ENCODE results near the gene HBP1. TPM values are rescaled to one million over a fixed set of nuclear protein-coding genes. Genes with fewer than 3 reads are reported as not detected.

HBP1 gene
- total and polyA plus RNA-seq, 2 experiments from 2014 or later = 36.0 to 52.8 TPM

DNA sequence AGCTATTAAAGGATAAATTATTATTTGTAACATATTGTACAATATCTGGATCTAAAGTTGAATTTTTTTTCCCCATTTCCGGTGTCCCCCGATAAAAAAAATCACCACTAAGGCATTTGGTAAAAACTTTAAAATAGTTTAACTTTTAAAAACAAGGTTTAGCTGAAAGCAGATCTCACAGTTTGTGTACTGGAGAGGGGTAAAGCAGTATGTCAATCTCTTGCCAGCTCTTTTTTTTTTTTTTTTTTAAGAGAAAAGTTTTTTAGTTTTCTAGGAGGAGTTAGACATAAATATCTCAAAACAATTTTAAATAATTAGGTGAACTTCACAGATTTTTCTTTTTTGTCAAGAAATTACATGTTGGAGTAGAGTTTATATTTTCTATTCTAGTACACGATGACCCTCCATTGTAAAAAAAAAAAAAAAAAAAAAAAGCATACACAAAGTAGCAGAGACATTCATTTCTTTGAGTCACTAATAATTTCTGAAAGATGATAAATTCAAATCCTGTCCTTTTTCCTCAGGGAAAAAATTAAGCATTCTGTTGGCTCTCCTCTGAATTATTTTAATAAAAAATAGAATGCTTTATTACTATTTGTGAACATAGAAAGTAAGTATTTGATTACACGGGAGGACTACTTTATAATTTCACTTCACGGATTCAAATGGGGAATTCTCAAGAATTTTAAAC lies 1.9 kb upstream of the HBP1 start:
- no peaks in the 10 kb centered on the region for H3K36me3 Mint-ChIP-seq (ENCODE audit: low read depth)

DNA sequence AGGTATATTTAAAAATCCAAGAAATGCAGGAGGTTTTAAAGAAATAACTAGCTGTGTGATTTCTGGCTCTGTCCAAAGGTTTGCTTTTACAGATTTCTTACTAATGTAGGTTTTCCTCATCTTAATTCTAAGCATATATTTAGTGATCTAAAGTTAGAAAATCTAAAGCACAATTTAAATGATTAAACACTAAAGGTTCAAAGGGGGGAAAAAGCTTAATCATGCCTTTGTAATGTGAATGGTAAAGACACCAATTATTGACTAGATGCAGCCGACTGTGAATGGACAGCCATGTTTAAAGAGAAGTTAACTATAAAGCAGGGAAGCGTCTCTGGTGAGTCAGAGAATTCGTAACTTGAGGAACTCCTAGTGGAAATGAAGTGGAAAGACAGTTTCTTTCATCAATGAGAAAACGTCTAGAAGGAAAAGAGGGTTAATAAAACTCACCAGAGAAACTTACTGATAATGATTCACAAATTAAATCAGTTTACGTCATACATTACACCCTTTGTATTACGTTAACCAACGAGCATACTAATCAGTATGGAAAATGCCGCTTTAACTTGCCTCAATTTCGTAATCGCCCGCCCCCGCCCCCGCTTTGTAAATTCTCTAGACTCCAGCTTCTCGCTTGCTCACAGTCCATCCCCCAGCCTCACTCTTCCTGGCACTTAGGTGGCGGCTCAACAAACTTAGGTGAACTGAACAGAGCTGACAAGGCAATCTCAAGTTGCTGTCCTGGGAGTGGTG lies 1.1 kb upstream of the HBP1 start:
- peak overlapping the region; percentile 56 for H3K4me2 ChIP-seq
- H4K20me1 ChIP-seq (replicated peaks; ENCODE audit: insufficient read depth) = no peaks in the 10 kb centered on the region
- peak; percentile 5 for ATAC-seq
- no peaks in the 10 kb centered on the region for H3K36me3 ChIP-seq (ENCODE audit: insufficient read depth)
- peak overlapping the region; percentile 98 for H3K27ac Mint-ChIP-seq
- H3K27ac ChIP-seq (ENCODE audit: low read depth) = peak overlapping the region; percentile 96
- no peak for TF ChIP-seq EZH2 (IDR thresholded peaks at IDR 0.05; ENCODE audit: low read depth, unreplicated experiment)
- TF ChIP-seq CREB1 (CRISPR knock-in tag; IDR thresholded peaks at IDR 0.05; ENCODE audit: low read depth) = peak; percentile 62; the same call in 1 of the 2 replicates
- TF ChIP-seq, protein P1, sequence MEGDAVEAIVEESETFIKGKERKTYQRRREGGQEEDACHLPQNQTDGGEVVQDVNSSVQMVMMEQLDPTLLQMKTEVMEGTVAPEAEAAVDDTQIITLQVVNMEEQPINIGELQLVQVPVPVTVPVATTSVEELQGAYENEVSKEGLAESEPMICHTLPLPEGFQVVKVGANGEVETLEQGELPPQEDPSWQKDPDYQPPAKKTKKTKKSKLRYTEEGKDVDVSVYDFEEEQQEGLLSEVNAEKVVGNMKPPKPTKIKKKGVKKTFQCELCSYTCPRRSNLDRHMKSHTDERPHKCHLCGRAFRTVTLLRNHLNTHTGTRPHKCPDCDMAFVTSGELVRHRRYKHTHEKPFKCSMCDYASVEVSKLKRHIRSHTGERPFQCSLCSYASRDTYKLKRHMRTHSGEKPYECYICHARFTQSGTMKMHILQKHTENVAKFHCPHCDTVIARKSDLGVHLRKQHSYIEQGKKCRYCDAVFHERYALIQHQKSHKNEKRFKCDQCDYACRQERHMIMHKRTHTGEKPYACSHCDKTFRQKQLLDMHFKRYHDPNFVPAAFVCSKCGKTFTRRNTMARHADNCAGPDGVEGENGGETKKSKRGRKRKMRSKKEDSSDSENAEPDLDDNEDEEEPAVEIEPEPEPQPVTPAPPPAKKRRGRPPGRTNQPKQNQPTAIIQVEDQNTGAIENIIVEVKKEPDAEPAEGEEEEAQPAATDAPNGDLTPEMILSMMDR (conservative IDR thresholded peaks at IDR 0.05; ENCODE audit: low read depth in 2 of 2) = peak; percentile 31 to 41
- no peaks in the 10 kb centered on the region for H3K27me3 ChIP-seq (ENCODE audit: insufficient read depth)
- H3F3A ChIP-seq (replicated peaks; ENCODE audit: low read depth) = no peaks in the 10 kb centered on the region
- peaks cover 8% of the 10 kb centered on the region for H3K27me3 Mint-ChIP-seq (ENCODE audit: insufficient read depth, low read depth, poor library complexity)
- peak overlapping the region; percentile 86 for H3K4me3 Mint-ChIP-seq
- peaks cover 25% of the 10 kb centered on the region for H3K79me2 ChIP-seq (replicated peaks; ENCODE audit: insufficient read depth)
- no peaks in the 10 kb centered on the region for H3K9me3 Mint-ChIP-seq
- H3K36me3 Mint-ChIP-seq (ENCODE audit: low read depth) = peaks cover under 1% of the 10 kb centered on the region; the same call in 2 of the 3 replicates
- H3K4me3 ChIP-seq = peak overlapping the region; percentile 58
- no peaks in the 10 kb centered on the region for H3K9me2 ChIP-seq (ENCODE audit: insufficient read depth)
- H2AFZ ChIP-seq = 0 out of 2 replicates have a peak overlapping the region, but pooled peaks have one; percentile 1
- DNase-seq (ENCODE audit: low spot score) = peak; percentile 78
- H3K4me1 ChIP-seq (ENCODE audit: insufficient read depth) = peaks cover 7% of the 10 kb centered on the region
- H3K4me1 Mint-ChIP-seq = peaks cover 19% of the 10 kb centered on the region; the same call in 2 of the 3 replicates

More for the DNA sequence above, 1.9 kb upstream of the HBP1 start:
- ATAC-seq (no peak), DNase-seq (ENCODE audit: low spot score) (no peak)
- Histone ChIP-seq H3K4me1 (ENCODE audit: insufficient read depth) (peaks cover 7% of the 10 kb centered on the region), H2AFZ (0 out of 2 replicates have a peak overlapping the region, but pooled peaks have one; percentile 1), H3K4me2 (peak overlapping the region; percentile 56), H3K36me3 (ENCODE audit: insufficient read depth) (no peaks in the 10 kb centered on the region), H3K4me3 (peak overlapping the region; percentile 58), H3K9me2 (ENCODE audit: insufficient read depth) (no peaks in the 10 kb centered on the region), H3K79me2 (replicated peaks; ENCODE audit: insufficient read depth) (peaks cover 17% of the 10 kb centered on the region), H3F3A (replicated peaks; ENCODE audit: low read depth) (no peaks in the 10 kb centered on the region), H3K27me3 (ENCODE audit: insufficient read depth) (no peaks in the 10 kb centered on the region), H3K27ac (ENCODE audit: low read depth) (peak overlapping the region; percentile 96), H4K20me1 (replicated peaks; ENCODE audit: insufficient read depth) (no peaks in the 10 kb centered on the region)
- no peaks in the 10 kb centered on the region for H3K9me3 Mint-ChIP-seq
- TF ChIP-seq EZH2 (IDR thresholded peaks at IDR 0.05; ENCODE audit: low read depth, unreplicated experiment) = no peak
- peaks cover 8% of the 10 kb centered on the region for H3K27me3 Mint-ChIP-seq (ENCODE audit: insufficient read depth, low read depth, poor library complexity)
- H3K4me1 Mint-ChIP-seq = peaks cover 19% of the 10 kb centered on the region; the same call in 2 of the 3 replicates
- peak overlapping the region; percentile 98 for H3K27ac Mint-ChIP-seq
- peak overlapping the region; percentile 86 for H3K4me3 Mint-ChIP-seq
